NB4 (cell line): ENCODE data around the gene TBX3.

Source experiments
- MYC ChIP-seq: IDR thresholded peaks from 2 replicates; pipeline ENCODE4 v1.6.1; 2011; ENCODE audit warnings: low read depth, low read length
- POLR2A ChIP-seq: IDR thresholded peaks from 2 replicates; pipeline ENCODE4 v1.6.1; 2011; ENCODE audit warnings: mild to moderate bottlenecking; ENCODE audit not compliant: insufficient read length; ENCODE audit errors: extremely low read depth

DNA sequence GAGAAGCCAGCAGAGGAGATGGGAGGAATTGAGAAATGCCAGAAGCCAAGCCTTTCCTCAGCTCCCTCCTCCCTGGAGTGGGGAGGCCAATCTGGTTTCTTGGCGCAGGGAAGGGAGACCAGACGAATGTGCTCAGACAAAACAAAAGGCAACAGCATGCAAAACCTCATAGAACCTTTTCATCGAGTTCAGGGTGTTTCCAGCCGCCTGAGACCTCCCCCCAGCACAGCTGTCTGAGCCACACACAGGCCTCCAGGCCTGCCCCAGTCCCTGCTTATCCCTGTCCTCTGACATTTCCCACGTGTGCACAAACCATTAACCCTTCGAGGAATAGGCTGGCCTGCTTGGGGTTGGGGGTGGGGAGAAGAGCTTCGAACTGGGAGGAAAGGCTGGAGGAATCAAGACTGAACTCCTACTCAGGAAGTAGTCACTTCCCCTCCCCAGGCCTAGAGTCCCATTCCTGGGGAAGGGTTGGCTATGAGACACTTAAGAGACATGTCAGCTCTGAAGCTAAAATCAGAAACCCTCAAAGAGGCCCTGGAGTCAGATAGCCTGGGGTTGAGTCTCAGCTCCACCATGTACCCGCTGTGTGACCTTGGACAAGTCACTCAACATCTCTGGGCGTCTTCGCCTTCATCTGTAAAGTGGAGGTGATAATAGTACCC lies 10.7 kb downstream of the TBX3 start:
- TF ChIP-seq MYC (no peak), POLR2A (no peak)
